NCI-H187 treated with DMSO at 0.1 percent for 48 hours (cell line): Measurements from ENCODE around the gene HINT2.

Source experiments
- DNase-seq: peaks from one replicate; lab custom pipeline; 2025; lab: John Stamatoyannopoulos, UW

Gene HINT2

GRCh38 chr9:35814841-35815543, at the start of gene HINT2:
Gene HINT2, minus strand, starts transcription at chr9:35815042. Its CDS starts 63 bp downstream, at chr9:35814979.
- DNase-seq: peak; percentile 89

- no peak for DNase-seq
Observed at GRCh38 chr9:35863583-35863982, 48.7 kb upstream of the HINT2 start.

GRCh38 chr9:35862328-35862727, 47.5 kb upstream of the HINT2 start:
- no peak for DNase-seq

GRCh38 chr9:35861161-35861897, 46.5 kb upstream of the HINT2 start:
- DNase-seq: no peak

GRCh38 chr9:35859990-35860339, 45.1 kb upstream of the HINT2 start:
- no peak for DNase-seq

GRCh38 chr9:35859310-35859989, 44.6 kb upstream of the HINT2 start:
- no peak for DNase-seq

GRCh38 chr9:35858458-35858857, 43.6 kb upstream of the HINT2 start:
- no peak for DNase-seq

GRCh38 chr9:35856882-35857281, 42.0 kb upstream of the HINT2 start:
- DNase-seq: no peak

- no peak for DNase-seq
Observed at GRCh38 chr9:35856206-35856605, 41.4 kb upstream of the HINT2 start.

GRCh38 chr9:35854091-35854762, 39.4 kb upstream of the HINT2 start:
- DNase-seq: no peak

- DNase-seq: no peak
Observed at GRCh38 chr9:35852876-35853865, 38.3 kb upstream of the HINT2 start.

- DNase-seq: no peak
Observed at GRCh38 chr9:35852267-35852815, 37.5 kb upstream of the HINT2 start.

- DNase-seq: no peak
Observed at GRCh38 chr9:35847792-35848572, 33.1 kb upstream of the HINT2 start.

- no peak for DNase-seq
Observed at GRCh38 chr9:35845824-35846771, 31.3 kb upstream of the HINT2 start.

- DNase-seq: no peak
Observed at GRCh38 chr9:35844628-35845270, 29.9 kb upstream of the HINT2 start.

- no peak for DNase-seq
Observed at GRCh38 chr9:35842795-35843194, 28.0 kb upstream of the HINT2 start.

GRCh38 chr9:35842020-35842745, 27.3 kb upstream of the HINT2 start:
- no peak for DNase-seq

- DNase-seq: no peak
Observed at GRCh38 chr9:35841645-35841900, 26.7 kb upstream of the HINT2 start.
